Astrocyte of the spinal cord (primary cell): ENCODE data around the gene WFDC2.
A peak's percentile ranks its signal among the peaks of the same experiment; 100 is the strongest.
"Not testable (repeated sequence)": the region's sequence is repeated elsewhere in the genome, so short reads cannot be mapped to it uniquely, and the experiment has no call there.

Experiments
- DNase-seq: peaks from one replicate; pipeline ENCODE4 v3.0.0; 2011; ENCODE audit warnings: low read depth, low spot score
- H3K4me3 ChIP-seq: 2 replicates; pipeline ENCODE4 v1.5.1; 2011; ENCODE audit warnings: low read depth, mild to moderate bottlenecking, low read length, moderate library complexity
- CTCF ChIP-seq: IDR thresholded peaks from 2 replicates; pipeline ENCODE4 v1.5.1; 2012; ENCODE audit warnings: low read depth, mild to moderate bottlenecking, low read length, inconsistent platforms
- in situ Hi-C: cut with HindIII; loops from 2 replicates; pipeline ENCODE4 v1.10.0; 2017; ENCODE audit warnings: low sequenced_read_pairs

Gene WFDC2

GRCh38 chr20:45470937-45471336 is 1.4 kb downstream of the WFDC2 start:
- TF ChIP-seq CTCF, result no peak
- DNase-seq, result no peak
- H3K4me3 ChIP-seq, result no peak overlapping the region
- in situ Hi-C loops, result no loop called here

GRCh38 chr20:45472286-45472685 is 2.7 kb downstream of the WFDC2 start:
- in situ Hi-C loops, result not testable (repeated sequence)

GRCh38 chr20:45477530-45478148 is 8.1 kb downstream of the WFDC2 start:
- H3K4me3 ChIP-seq, DNase-seq, in situ Hi-C loops: not testable (repeated sequence)

More at GRCh38 chr20:45472286-45472685, 2.7 kb downstream of the WFDC2 start:
- not testable (repeated sequence) for H3K4me3 ChIP-seq, DNase-seq

- in situ Hi-C loops, result no loop called here
- H3K4me3 ChIP-seq, result no peak overlapping the region
- DNase-seq, result no peak
- no peak for TF ChIP-seq CTCF
Observed at GRCh38 chr20:45479822-45480221, 10.3 kb downstream of the WFDC2 start.

GRCh38 chr20:45484676-45485075 is 15.1 kb downstream of the WFDC2 start:
- TF ChIP-seq CTCF, result no peak
- no peak overlapping the region for H3K4me3 ChIP-seq
- no peak for DNase-seq
- in situ Hi-C loops, result no loop called here

- no peak for TF ChIP-seq CTCF
- in situ Hi-C loops, result no loop called here
- DNase-seq, result no peak
- H3K4me3 ChIP-seq, result no peak overlapping the region
Observed at GRCh38 chr20:45485388-45485787, 15.8 kb downstream of the WFDC2 start.

- H3K4me3 ChIP-seq, result no peak overlapping the region
- DNase-seq, result no peak
- no peak for TF ChIP-seq CTCF
- in situ Hi-C loops, result no loop called here
Observed at GRCh38 chr20:45487231-45487635, 17.7 kb downstream of the WFDC2 start.

- H3K4me3 ChIP-seq, result no peak overlapping the region
- no peak for TF ChIP-seq CTCF
- in situ Hi-C loops, result no loop called here
- DNase-seq, result peak; percentile 4
Observed at GRCh38 chr20:45489083-45489531, 19.6 kb downstream of the WFDC2 start.
